Right lobe of liver (tissue), 6 donors: Measurements from ENCODE around the gene ZFP90. TPM values are rescaled to one million over a fixed set of nuclear protein-coding genes. Genes with fewer than 3 reads are reported as not detected.
A peak's percentile ranks its signal among the peaks of the same experiment; 100 is the strongest.

ENCODE experiments used
- ATAC-seq, 4 donors: fragments of 200-7000 bp; cut with Tn5 transposase; one replicate each; pipeline ENCODE4 v1.9.1; 2020; ENCODE audit warnings: mild to moderate bottlenecking in 4 of 4, moderate library complexity in 4 of 4
- DNase-seq, 3 donors: peaks; one replicate each; pipeline ENCODE4 v3.0.0-alpha.2; 2020
- H3K27ac ChIP-seq, 3 donors: fragments of 200-600 bp; one replicate each; pipeline ENCODE4 v1.8.0; 2022
- H3K27me3 ChIP-seq, 2 donors: fragments of 200-600 bp; one replicate each; pipeline ENCODE4 v1.8.0; 2022
- H3K36me3 ChIP-seq, 4 donors: fragments of 200-600 bp; sonication (generic) in 1 of 4; one replicate each; pipeline versions ENCODE4 v1.5.1 to v1.8.0; 2017 to 2022; ENCODE audit warnings: control low read depth in 1 of 4
- H3K4me1 ChIP-seq, 4 donors: fragments of 200-600 bp; sonication (generic) in 1 of 4; one replicate each; pipeline versions ENCODE4 v1.5.1 to v1.8.0; 2017 to 2022; ENCODE audit warnings: control low read depth in 1 of 4
- H3K4me3 ChIP-seq, 3 donors: fragments of 200-600 bp; one replicate each; pipeline ENCODE4 v1.8.0; 2022
- H3K9me3 ChIP-seq, 4 donors: fragments of 200-600 bp; sonication (generic) in 1 of 4; one replicate each; pipeline versions ENCODE4 v1.5.1 to v1.8.0; 2017 to 2022; ENCODE audit warnings: control low read depth in 1 of 4
- CTCF ChIP-seq, 4 donors: fragments of 200-600 bp in 3 of 4; fragments of 450-650 bp in 1 of 4; IDR thresholded peaks; one replicate each; pipeline versions ENCODE4 v1.5.1 to v1.8.0; 2016 to 2022; ENCODE audit warnings: antibody characterized with exemption in 4 of 4, mild to moderate bottlenecking in 2 of 4
- POLR2A ChIP-seq: fragments of 450-650 bp; IDR thresholded peaks from one replicate; pipeline ENCODE4 v1.6.1; 2017; ENCODE audit warnings: antibody characterized with exemption, mild to moderate bottlenecking
- WGBS: methylation state at CpG from one replicate; pipeline ENCODE4 v1.1.6; 2018; ENCODE audit warnings: low coverage, low lambda C conversion rate; ENCODE audit not compliant: insufficient coverage; ENCODE audit errors: missing lambda C conversion rate; 5-methylcytosine and 5-hydroxymethylcytosine counted together
- intact Hi-C, 2 donors: fragments of 100-400 bp; cut with DNase I; formaldehyde crosslinking; loops; one replicate each; pipeline versions ENCODE4 v1.11.2 to v1.14.1; 2022
- total RNA-seq, 6 experiments: library from RNA; depleted of rRNA in 2 of 6; stranded (reverse); fragments of >200 nt in 2 of 6; fragmentation: NEBNext Ultra II Directional in 3 of 6; extraction: Animal tissue kit (Norgen Biotek cat#: 25700) in 3 of 6; gene quantifications; one replicate each; pipeline versions ENCODE4 v1.1.0 to v1.2.4, GENCODE V29; 2016 to 2023
- donor health status: DM: no; HTN: yes; CAD: no.
- donor health status: DM: no; HTN: no; CAD: no.
- donor health status: DM: no; HTN: no; CAD: no.
- donor health status: DM: no; HTN: yes; CAD: no.
- donor health status: DM: no; HTN: yes; CAD: no.

Gene ZFP90
- total RNA-seq, 6 experiments from 2014 or later = 3.4 to 11.3 (median 6.2) TPM

- H3K4me3 ChIP-seq = no peak overlapping the region
- no peak overlapping the region for H3K27ac ChIP-seq
- WGBS = 58% methylated on average over 5 of the region's 5 CpGs
- intact Hi-C loops = no loop called here
- ATAC-seq (peak in 1 of 4 donors; percentile 18), DNase-seq (no peak)
- peaks cover 0 to 9% (median 0%) of the 10 kb centered on the region in 4 donors for H3K4me1 ChIP-seq
- H3K36me3 ChIP-seq = no peaks in the 10 kb centered on the region
- H3K27me3 ChIP-seq = no peaks in the 10 kb centered on the region
- no peaks in the 10 kb centered on the region for H3K9me3 ChIP-seq
- TF ChIP-seq CTCF (IDR thresholded peaks at IDR 0.05) = no peak
- TF ChIP-seq POLR2A = no peak
These were observed 40.1 kb upstream of the ZFP90 start for GRCh38 chr16:68499006-68499405.

GRCh38 chr16:68503334-68503733, 35.8 kb upstream of the ZFP90 start:
- 80% methylated on average over 1 of the region's 3 CpGs for WGBS
- H3K27me3 ChIP-seq = no peaks in the 10 kb centered on the region
- H3K4me3 ChIP-seq = no peak overlapping the region
- intact Hi-C loops = loop anchor here (5.0 to 10.0 kb wide), 3 partner anchors 41 to 109 kb away; no protein-coding TSS in a partner anchor
- no peak for ATAC-seq
- H3K4me1 ChIP-seq = no peaks in the 10 kb centered on the region
- TF ChIP-seq CTCF (IDR thresholded peaks at IDR 0.05) = no peak
- H3K9me3 ChIP-seq = no peaks in the 10 kb centered on the region
- DNase-seq = no peak
- no peaks in the 10 kb centered on the region for H3K36me3 ChIP-seq
- H3K27ac ChIP-seq = no peak overlapping the region

GRCh38 chr16:68504066-68504465, 35.0 kb upstream of the ZFP90 start:
- H3K9me3 ChIP-seq = no peaks in the 10 kb centered on the region
- no peak overlapping the region for H3K4me3 ChIP-seq
- TF ChIP-seq CTCF (IDR thresholded peaks at IDR 0.05) (no peak), POLR2A (no peak)
- no CpG with 5 or more reads among the region's 7 CpGs for WGBS
- DNase-seq (no peak), ATAC-seq (no peak)
- intact Hi-C loops = loop anchor here (5.0 to 10.0 kb wide), 3 partner anchors 42 to 109 kb away; no protein-coding TSS in a partner anchor
- no peaks in the 10 kb centered on the region for H3K27me3 ChIP-seq
- no peaks in the 10 kb centered on the region for H3K36me3 ChIP-seq
- H3K4me1 ChIP-seq = no peaks in the 10 kb centered on the region
- no peak overlapping the region for H3K27ac ChIP-seq

- Histone ChIP-seq H3K27ac (no peak overlapping the region), H3K9me3 (no peaks in the 10 kb centered on the region), H3K36me3 (no peaks in the 10 kb centered on the region), H3K4me3 (no peak overlapping the region), H3K4me1 (peaks cover 0 to 9% (median 0%) of the 10 kb centered on the region in 4 donors), H3K27me3 (no peaks in the 10 kb centered on the region)
- DNase-seq (no peak), ATAC-seq (no peak)
- intact Hi-C loops = loop anchor here (5.0 to 10.0 kb wide), 2 partner anchors 59 to 112 kb away; partner anchors contain the start of gene SMPD3 (in 1 of the 2)
- WGBS = 53% methylated on average over 9 of the region's 10 CpGs
- TF ChIP-seq CTCF (IDR thresholded peaks at IDR 0.05) (no peak), POLR2A (no peak)
These were observed 32.6 kb upstream of the ZFP90 start for GRCh38 chr16:68506331-68507053.
